Measurements from ENCODE around the gene NKX1-1.

NKX1-1 gene

GRCh38 chr4:1410491-1411325, 4.5 kb upstream of the NKX1-1 start:
- no peaks in the 10 kb centered on the region for H3K9me2 ChIP-seq (replicated peaks; ENCODE audit: control insufficient read depth, low read length)
- no peak overlapping the region for H3K4me3 ChIP-seq (ENCODE audit: low read length)
- H3K36me3 ChIP-seq (ENCODE audit: control insufficient read depth, low read length) = no peaks in the 10 kb centered on the region
- no peaks in the 10 kb centered on the region for H3K27me3 ChIP-seq (ENCODE audit: control insufficient read depth, low read length)
- H3K4me2 ChIP-seq (ENCODE audit: low read length) = no peak overlapping the region
- peaks cover 8% of the 10 kb centered on the region; the same call in 1 of the 2 replicates for H3K9me3 ChIP-seq (ENCODE audit: control insufficient read depth, insufficient read depth, low read length)
- no peak overlapping the region for H3K27ac ChIP-seq (ENCODE audit: low read depth, low read length)
- H3K4me1 ChIP-seq (ENCODE audit: control insufficient read depth, low read length) = no peaks in the 10 kb centered on the region
- H3K79me2 ChIP-seq (ENCODE audit: control insufficient read depth, low read length) = no peaks in the 10 kb centered on the region
- H4K20me1 ChIP-seq (ENCODE audit: control insufficient read depth, insufficient read depth, low read depth, low read length) = no peaks in the 10 kb centered on the region
- H3F3A ChIP-seq (ENCODE audit: control insufficient read depth, insufficient read depth) = no peaks in the 10 kb centered on the region
- TF ChIP-seq, protein P1, sequence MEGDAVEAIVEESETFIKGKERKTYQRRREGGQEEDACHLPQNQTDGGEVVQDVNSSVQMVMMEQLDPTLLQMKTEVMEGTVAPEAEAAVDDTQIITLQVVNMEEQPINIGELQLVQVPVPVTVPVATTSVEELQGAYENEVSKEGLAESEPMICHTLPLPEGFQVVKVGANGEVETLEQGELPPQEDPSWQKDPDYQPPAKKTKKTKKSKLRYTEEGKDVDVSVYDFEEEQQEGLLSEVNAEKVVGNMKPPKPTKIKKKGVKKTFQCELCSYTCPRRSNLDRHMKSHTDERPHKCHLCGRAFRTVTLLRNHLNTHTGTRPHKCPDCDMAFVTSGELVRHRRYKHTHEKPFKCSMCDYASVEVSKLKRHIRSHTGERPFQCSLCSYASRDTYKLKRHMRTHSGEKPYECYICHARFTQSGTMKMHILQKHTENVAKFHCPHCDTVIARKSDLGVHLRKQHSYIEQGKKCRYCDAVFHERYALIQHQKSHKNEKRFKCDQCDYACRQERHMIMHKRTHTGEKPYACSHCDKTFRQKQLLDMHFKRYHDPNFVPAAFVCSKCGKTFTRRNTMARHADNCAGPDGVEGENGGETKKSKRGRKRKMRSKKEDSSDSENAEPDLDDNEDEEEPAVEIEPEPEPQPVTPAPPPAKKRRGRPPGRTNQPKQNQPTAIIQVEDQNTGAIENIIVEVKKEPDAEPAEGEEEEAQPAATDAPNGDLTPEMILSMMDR (IDR thresholded peaks at IDR 0.05; ENCODE audit: low read depth, low read length, poor library complexity, severe bottlenecking) = no peak
- no peak for TF ChIP-seq EZH2phosphoT487 (IDR thresholded peaks at IDR 0.05; ENCODE audit: borderline replicate concordance, low read length)

GRCh38 chr4:1409491-1410425, 3.5 kb upstream of the NKX1-1 start:
- H3F3A ChIP-seq (ENCODE audit: control insufficient read depth, insufficient read depth) = no peaks in the 10 kb centered on the region
- no peak overlapping the region for H3K4me3 ChIP-seq (ENCODE audit: low read length)
- no peaks in the 10 kb centered on the region for H3K9me2 ChIP-seq (replicated peaks; ENCODE audit: control insufficient read depth, low read length)
- H3K27ac ChIP-seq (ENCODE audit: low read depth, low read length) = no peak overlapping the region
- no peaks in the 10 kb centered on the region for H4K20me1 ChIP-seq (ENCODE audit: control insufficient read depth, insufficient read depth, low read depth, low read length)
- H3K27me3 ChIP-seq (ENCODE audit: control insufficient read depth, low read length) = no peaks in the 10 kb centered on the region
- no peak for TF ChIP-seq EZH2phosphoT487 (IDR thresholded peaks at IDR 0.05; ENCODE audit: borderline replicate concordance, low read length)
- TF ChIP-seq, protein P1 (IDR thresholded peaks at IDR 0.05; ENCODE audit: low read depth, low read length, poor library complexity, severe bottlenecking) = no peak
- H3K4me1 ChIP-seq (ENCODE audit: control insufficient read depth, low read length) = no peaks in the 10 kb centered on the region
- H3K36me3 ChIP-seq (ENCODE audit: control insufficient read depth, low read length) = no peaks in the 10 kb centered on the region
- H3K79me2 ChIP-seq (ENCODE audit: control insufficient read depth, low read length) = no peaks in the 10 kb centered on the region
- H3K4me2 ChIP-seq (ENCODE audit: low read length) = no peak overlapping the region
- H3K9me3 ChIP-seq (ENCODE audit: control insufficient read depth, insufficient read depth, low read length) = peaks cover 10% of the 10 kb centered on the region; the same call in 1 of the 2 replicates

GRCh38 chr4:1409079-1409478, 2.8 kb upstream of the NKX1-1 start:
- H4K20me1 ChIP-seq (ENCODE audit: control insufficient read depth, insufficient read depth, low read depth, low read length) = no peaks in the 10 kb centered on the region
- H3K4me3 ChIP-seq (ENCODE audit: low read length) = no peak overlapping the region
- H3K79me2 ChIP-seq (ENCODE audit: control insufficient read depth, low read length) = no peaks in the 10 kb centered on the region
- H3K4me1 ChIP-seq (ENCODE audit: control insufficient read depth, low read length) = no peaks in the 10 kb centered on the region
- no peaks in the 10 kb centered on the region for H3F3A ChIP-seq (ENCODE audit: control insufficient read depth, insufficient read depth)
- H3K36me3 ChIP-seq (ENCODE audit: control insufficient read depth, low read length) = no peaks in the 10 kb centered on the region
- no peak for TF ChIP-seq EZH2phosphoT487 (IDR thresholded peaks at IDR 0.05; ENCODE audit: borderline replicate concordance, low read length)
- TF ChIP-seq, protein P1 (IDR thresholded peaks at IDR 0.05; ENCODE audit: low read depth, low read length, poor library complexity, severe bottlenecking) = no peak
- no peak overlapping the region for H3K4me2 ChIP-seq (ENCODE audit: low read length)
- no peak overlapping the region for H3K27ac ChIP-seq (ENCODE audit: low read depth, low read length)
- peaks cover 10% of the 10 kb centered on the region; the same call in 1 of the 2 replicates for H3K9me3 ChIP-seq (ENCODE audit: control insufficient read depth, insufficient read depth, low read length)
- no peaks in the 10 kb centered on the region for H3K27me3 ChIP-seq (ENCODE audit: control insufficient read depth, low read length)
- H3K9me2 ChIP-seq (replicated peaks; ENCODE audit: control insufficient read depth, low read length) = no peaks in the 10 kb centered on the region
